ENCODE results near the gene ITPRIP. TPM values are rescaled to one million over a fixed set of nuclear protein-coding genes. Genes with fewer than 3 reads are reported as not detected.

Gene ITPRIP
- total and polyA plus RNA-seq, 2 of the 8 experiments (the other 6 are each of a cell fraction or from before 2014, with no cell fraction given), result 15.3 to 16.9 TPM

- Histone ChIP-seq H3K27me3 (replicated peaks in 1 of 4; ENCODE audit: control insufficient read depth in 3 of 4, extremely low read depth in 1 of 4, insufficient read depth in 3 of 4, low read length in 3 of 4) (no peaks in the 10 kb centered on the region), H4K8ac (ENCODE audit: extremely low read depth, insufficient read depth, low read length) (no peak overlapping the region), H2BK5ac (ENCODE audit: low read depth, low read length) (peak overlapping the region; percentile 86; the same call in 1 of the 2 replicates), H3K79me1 (ENCODE audit: low read depth, low read length) (peaks cover 46% of the 10 kb centered on the region), H3K18ac (ENCODE audit: extremely low read depth, low read length) (peak overlapping the region; percentile 79; the same call in 1 of the 2 replicates), H3K36me3 (ENCODE audit: control insufficient read depth in 2 of 4, insufficient read depth in 4 of 4, low read length in 3 of 4) (no peaks in the 10 kb centered on the region), H4K91ac (replicated peaks; ENCODE audit: insufficient read length, low read length) (peak overlapping the region; percentile 37), H2BK15ac (ENCODE audit: low read length) (peak overlapping the region; percentile 99), H3K4me1 (replicated peaks in 1 of 4; ENCODE audit: control insufficient read depth in 3 of 4, insufficient read depth in 4 of 4, low read length in 3 of 4) (peaks cover 19 to 59% (median 48%) of the 10 kb centered on the region in 4 experiments), H3K27ac (ENCODE audit: low read depth, low read length) (peak overlapping the region; percentile 5; the same call in 1 of the 2 replicates), H3K4me3 (ENCODE audit: extremely low read depth in 1 of 4, insufficient read depth in 2 of 4, low read depth in 3 of 4, low read length in 4 of 4) (no peak overlapping the region), H3K9ac (replicated peaks in 1 of 4; ENCODE audit: extremely low read depth in 1 of 4, low read depth in 3 of 4, low read length in 3 of 4) (no peak overlapping the region), H2AK5ac (ENCODE audit: low read depth, low read length) (peak overlapping the region; percentile 94; the same call in 1 of the 2 replicates), H4K5ac (ENCODE audit: insufficient read length, low read depth, low read length) (no peak overlapping the region), H3K56ac (replicated peaks; ENCODE audit: insufficient read length, low read depth, low read length) (no peak overlapping the region), H4K20me1 (replicated peaks in 1 of 2; ENCODE audit: control insufficient read depth in 1 of 2, insufficient read depth in 2 of 2, low read length in 2 of 2) (peaks cover 2 to 7% of the 10 kb centered on the region in 2 experiments), H3K4me2 (ENCODE audit: insufficient read depth in 1 of 2, low read depth in 2 of 2, low read length in 2 of 2) (peak overlapping the region in 1 of 2 experiments; percentile 28; a peak in 1 of 4 replicates), H2BK20ac (ENCODE audit: low read length) (peak overlapping the region; percentile 75; the same call in 1 of the 2 replicates), H3K14ac (ENCODE audit: insufficient read length) (no peak overlapping the region), H3K9me3 (ENCODE audit: insufficient read depth in 2 of 2, low read depth in 1 of 2, low read length in 1 of 2) (no peaks in the 10 kb centered on the region), H3K79me2 (ENCODE audit: control insufficient read depth in 1 of 2, insufficient read depth in 2 of 2, low read length in 2 of 2) (peaks cover 4 to 95% of the 10 kb centered on the region in 2 experiments; a peak in 3 of 4 replicates), H2BK120ac (replicated peaks; ENCODE audit: low read depth, low read length) (peak overlapping the region; percentile 51), H3K4ac (replicated peaks; ENCODE audit: insufficient read length, low read depth, low read length) (no peak overlapping the region), H2AFZ (ENCODE audit: low read length) (no peak overlapping the region), H3K23ac (ENCODE audit: insufficient read length) (no peak overlapping the region), H2BK12ac (ENCODE audit: low read depth, low read length) (peak overlapping the region; percentile 96; the same call in 1 of the 2 replicates), H3K23me2 (ENCODE audit: low read depth, low read length) (no peaks in the 10 kb centered on the region)
- FAIRE-seq (no peak), DNase-seq (ENCODE audit: low read depth in 1 of 2, low spot score in 2 of 2) (no peak)
- ChIA-PET CTCF (ENCODE audit: partially characterized antibody) (interaction anchor here (1.0 to 18.5 kb wide), 8 partner anchors 10 to 37 kb away, joined by 4 to 166 read pairs (median 10); partner anchors contain the start of gene CFAP58), POLR2A (ENCODE audit: partially characterized antibody) (interaction anchor here (1.3 to 1.6 kb wide), 2 partner anchors 14 to 17 kb away, joined by 7 to 8 read pairs; partner anchors contain the start of gene ITPRIP)
- 91% methylated on average over 4 of the region's 4 CpGs; no CpG with 5 or more reads in 1 of the 2 experiments for WGBS, 2 experiments (ENCODE audit: extremely low coverage in 1 of 2, insufficient coverage in 1 of 2, insufficient read length in 1 of 2, insufficient replicate concordance in 2 of 2, low coverage in 1 of 2, low lambda C conversion rate in 2 of 2, missing lambda C conversion rate in 1 of 2)
- TF ChIP-seq CBX8 (IDR thresholded peaks at IDR 0.05; ENCODE audit: borderline replicate concordance, low read depth, low read length), result no peak
- TF ChIP-seq RBBP5 (IDR thresholded peaks at IDR 0.05; ENCODE audit: borderline replicate concordance, low read depth, low read length), result no peak
- TF ChIP-seq MAX (IDR thresholded peaks at IDR 0.05), result no peak
- TF ChIP-seq CREB1 (IDR thresholded peaks at IDR 0.05), result no peak
- no peak for TF ChIP-seq POLR2AphosphoS5 (IDR thresholded peaks at IDR 0.05; ENCODE audit: low read depth, low read length)
Measured at GRCh38 chr10:104323760-104324201, 14.5 kb downstream of the ITPRIP start.

Measured in H1 (cell line).